Testis (tissue), 3 donors: ENCODE measurements around the gene LGSN. TPM values are rescaled to one million over a fixed set of nuclear protein-coding genes. Genes with fewer than 3 reads are reported as not detected.

Experiments used
- DNase-seq: peaks from one replicate; pipeline ENCODE4 v3.0.0-alpha.2; 2019
- H3K27ac ChIP-seq, 2 donors: fragments of 200-600 bp; sonication (generic); one replicate each; pipeline ENCODE4 v1.5.1; 2019
- H3K27me3 ChIP-seq: fragments of 200-600 bp; sonication (generic); one replicate; pipeline ENCODE4 v1.5.1; 2019
- H3K36me3 ChIP-seq: fragments of 200-600 bp; sonication (generic); one replicate; pipeline ENCODE4 v1.5.1; 2017; ENCODE audit warnings: low read depth; ENCODE audit errors: missing control alignments
- H3K4me1 ChIP-seq: fragments of 200-600 bp; sonication (generic); one replicate; pipeline ENCODE4 v1.5.1; 2019
- H3K4me3 ChIP-seq, 2 donors: fragments of 200-600 bp; sonication (generic); one replicate each; pipeline ENCODE4 v1.5.1; 2017 to 2019
- H3K9me3 ChIP-seq: fragments of 200-600 bp; sonication (generic); one replicate; pipeline ENCODE4 v1.5.1; 2017
- POLR2A ChIP-seq: fragments of 450-650 bp; IDR thresholded peaks from one replicate; pipeline ENCODE4 v1.6.1; 2017; ENCODE audit warnings: antibody characterized with exemption, mild to moderate bottlenecking, moderate library complexity
- WGBS, 2 donors: methylation state at CpG; one replicate each; pipeline ENCODE4 v1.1.5; 2018; 5-methylcytosine and 5-hydroxymethylcytosine counted together
- intact Hi-C: fragments of 100-400 bp; cut with DNase I; formaldehyde crosslinking; loops from one replicate; pipeline ENCODE4 v1.15.1; 2023; ENCODE audit warnings: low total_unique reads
- polyA plus RNA-seq: library from polyadenylated mRNA; stranded (reverse); fragments of 350-450 nt; fragmentation: Illumina TruSeq; extraction: RNeasy Lipid Tissue Mini Kit (QIAGEN cat#74804); gene quantifications from one replicate; pipeline ENCODE4 v1.2.3, GENCODE V29; 2014; ENCODE audit warnings: low read depth, low replicate concordance; ENCODE audit not compliant: insufficient read depth
- total RNA-seq, 2 donors: library from RNA; depleted of rRNA; stranded (reverse); fragments of >200 nt; gene quantifications; one replicate each; pipeline ENCODE4 v1.2.3, GENCODE V29; 2016
- TF ChIP-seq, protein P1 (sequence below), 3 experiments: fragments of 450-650 bp in 2 of 3; fragments of 200-600 bp in 1 of 3; sonication (generic) in 1 of 3; IDR thresholded peaks; one replicate each; pipeline ENCODE4 v1.5.1; 2016 to 2019; ENCODE audit warnings: antibody characterized with exemption in 3 of 3, mild to moderate bottlenecking in 2 of 3, moderate library complexity in 1 of 3

Gene LGSN
- total and polyA plus RNA-seq, 3 donors from 2014 or later: 0.62 to 1.8 (median 0.69) TPM

DNA sequence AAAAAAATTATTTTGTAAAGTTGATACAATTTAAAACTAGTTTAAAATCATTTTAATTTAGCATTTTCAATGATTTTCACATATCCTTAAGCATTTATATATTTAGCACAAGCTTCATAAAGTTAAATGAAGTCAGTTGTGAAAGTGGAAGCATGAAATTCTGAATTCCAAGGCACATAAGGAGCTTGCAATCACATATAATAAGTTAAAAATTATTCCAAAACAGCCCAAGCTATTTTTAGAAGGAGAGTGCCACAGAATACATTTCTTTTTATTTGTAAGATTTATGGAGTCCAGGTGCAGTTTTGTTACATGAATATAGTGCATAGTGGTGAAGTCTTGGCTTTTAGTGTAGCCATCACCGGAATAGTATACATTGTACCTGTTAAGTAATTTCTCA lies 3.2 kb upstream of the LGSN start:
- DNase-seq: no peak
- H3K4me3 ChIP-seq: no peak overlapping the region
- H3K27ac ChIP-seq: no peak overlapping the region
- TF ChIP-seq, protein P1, sequence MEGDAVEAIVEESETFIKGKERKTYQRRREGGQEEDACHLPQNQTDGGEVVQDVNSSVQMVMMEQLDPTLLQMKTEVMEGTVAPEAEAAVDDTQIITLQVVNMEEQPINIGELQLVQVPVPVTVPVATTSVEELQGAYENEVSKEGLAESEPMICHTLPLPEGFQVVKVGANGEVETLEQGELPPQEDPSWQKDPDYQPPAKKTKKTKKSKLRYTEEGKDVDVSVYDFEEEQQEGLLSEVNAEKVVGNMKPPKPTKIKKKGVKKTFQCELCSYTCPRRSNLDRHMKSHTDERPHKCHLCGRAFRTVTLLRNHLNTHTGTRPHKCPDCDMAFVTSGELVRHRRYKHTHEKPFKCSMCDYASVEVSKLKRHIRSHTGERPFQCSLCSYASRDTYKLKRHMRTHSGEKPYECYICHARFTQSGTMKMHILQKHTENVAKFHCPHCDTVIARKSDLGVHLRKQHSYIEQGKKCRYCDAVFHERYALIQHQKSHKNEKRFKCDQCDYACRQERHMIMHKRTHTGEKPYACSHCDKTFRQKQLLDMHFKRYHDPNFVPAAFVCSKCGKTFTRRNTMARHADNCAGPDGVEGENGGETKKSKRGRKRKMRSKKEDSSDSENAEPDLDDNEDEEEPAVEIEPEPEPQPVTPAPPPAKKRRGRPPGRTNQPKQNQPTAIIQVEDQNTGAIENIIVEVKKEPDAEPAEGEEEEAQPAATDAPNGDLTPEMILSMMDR (IDR thresholded peaks at IDR 0.05): no peak
- no peak for TF ChIP-seq POLR2A
- H3K9me3 ChIP-seq: no peaks in the 10 kb centered on the region
- no peaks in the 10 kb centered on the region for H3K27me3 ChIP-seq
- intact Hi-C loops: no loop called here
- no peaks in the 10 kb centered on the region for H3K36me3 ChIP-seq
- WGBS, 2 donors: 71 to 97% methylated on average over 1 of the region's 1 CpG
- no peaks in the 10 kb centered on the region for H3K4me1 ChIP-seq

GRCh38 chr6:63321821-63322220 lies 2.0 kb upstream of the LGSN start:
- 65 to 81% methylated on average over 1 of the region's 1 CpG for WGBS, 2 donors
- intact Hi-C loops: no loop called here
- no peak for DNase-seq
- Histone ChIP-seq H3K9me3 (no peaks in the 10 kb centered on the region), H3K4me1 (no peaks in the 10 kb centered on the region), H3K36me3 (no peaks in the 10 kb centered on the region), H3K4me3 (no peak overlapping the region), H3K27ac (no peak overlapping the region), H3K27me3 (no peaks in the 10 kb centered on the region)
- TF ChIP-seq, protein P1 (IDR thresholded peaks at IDR 0.05): no peak
- TF ChIP-seq POLR2A: no peak

- Histone ChIP-seq H3K4me1 (no peaks in the 10 kb centered on the region), H3K9me3 (no peaks in the 10 kb centered on the region), H3K27me3 (no peaks in the 10 kb centered on the region), H3K36me3 (no peaks in the 10 kb centered on the region), H3K4me3 (no peak overlapping the region), H3K27ac (no peak overlapping the region)
- WGBS, 2 donors: 33 to 50% methylated on average over 1 of the region's 1 CpG
- no peak for TF ChIP-seq POLR2A
- TF ChIP-seq, protein P1 (IDR thresholded peaks at IDR 0.05): no peak
- intact Hi-C loops: no loop called here
- DNase-seq: no peak
These were observed 2.1 kb downstream of the LGSN start for GRCh38 chr6:63317641-63318040.

- intact Hi-C loops: no loop called here
- Histone ChIP-seq H3K36me3 (no peaks in the 10 kb centered on the region), H3K27me3 (no peaks in the 10 kb centered on the region), H3K9me3 (no peaks in the 10 kb centered on the region), H3K4me3 (no peak overlapping the region), H3K4me1 (no peaks in the 10 kb centered on the region), H3K27ac (no peak overlapping the region)
- 88 to 94% methylated on average over 3 of the region's 3 CpGs for whole genome bisulfite sequencing, 2 donors
- TF ChIP-seq, protein P1 (IDR thresholded peaks at IDR 0.05): no peak
- no peak for TF ChIP-seq POLR2A
- no peak for DNase-seq
These were observed 3.7 kb downstream of the LGSN start for GRCh38 chr6:63316113-63316512.

GRCh38 chr6:63313111-63313510 lies 6.7 kb downstream of the LGSN start:
- H3K27ac ChIP-seq: no peak overlapping the region
- no peaks in the 10 kb centered on the region for H3K36me3 ChIP-seq
- WGBS, 2 donors: 89 to 93% methylated on average over 2 of the region's 2 CpGs
- no peaks in the 10 kb centered on the region for H3K9me3 ChIP-seq
- no peaks in the 10 kb centered on the region for H3K27me3 ChIP-seq
- H3K4me1 ChIP-seq: no peaks in the 10 kb centered on the region
- H3K4me3 ChIP-seq: no peak overlapping the region
- intact Hi-C loops: no loop called here
- no peak for DNase-seq
- TF ChIP-seq, protein P1 (IDR thresholded peaks at IDR 0.05): no peak
- no peak for TF ChIP-seq POLR2A
